Measurements from ENCODE around the gene C10orf67. TPM values are rescaled to one million over a fixed set of nuclear protein-coding genes. Genes with fewer than 3 reads are reported as not detected.

C10orf67 gene
- total and polyA plus RNA-seq, 9 of the 15 experiments (the other 6 are each of a cell fraction or from before 2014, with no cell fraction given), result not detected

GRCh38 chr10:23367896-23368595, 23.4 kb upstream of the C10orf67 start:
- Histone ChIP-seq H3K9ac (ENCODE audit: insufficient read depth in 1 of 2, low read depth in 2 of 2, low read length in 2 of 2) (no peak overlapping the region), H2AFZ (ENCODE audit: low read depth, low read length) (no peak overlapping the region), H4K20me1 (replicated peaks; ENCODE audit: control insufficient read depth, insufficient read depth, low read length) (no peaks in the 10 kb centered on the region), H3K4me1 (replicated peaks in 1 of 2; ENCODE audit: control insufficient read depth in 2 of 2, insufficient read depth in 2 of 2, low read length in 2 of 2) (no peaks in the 10 kb centered on the region), H3K36me3 (ENCODE audit: control insufficient read depth, insufficient read depth, low read length) (no peaks in the 10 kb centered on the region), H3K79me2 (ENCODE audit: control insufficient read depth, insufficient read depth, low read length) (no peaks in the 10 kb centered on the region), H3K27ac (ENCODE audit: extremely low read depth, low read depth, low read length) (no peak overlapping the region), H3K4me2 (ENCODE audit: insufficient read depth, low read length) (no peak overlapping the region), H3K4me3 (no peak overlapping the region), H3K9me1 (ENCODE audit: control insufficient read depth, insufficient read depth, low read length) (no peaks in the 10 kb centered on the region), H3K9me3 (replicated peaks; ENCODE audit: control insufficient read depth, insufficient read depth, low read depth, low read length) (no peaks in the 10 kb centered on the region), H3K27me3 (ENCODE audit: control insufficient read depth in 2 of 2, insufficient read depth in 2 of 2, low read length in 2 of 2) (no peaks in the 10 kb centered on the region)
- no TSS peak for BruUV-seq (replicated peaks)
- no peak for ATAC-seq
- ChIA-PET CTCF (ENCODE audit: low intra/inter-chr PET ratio) (no interaction called here), POLR2A (no interaction called here)
- intact Hi-C loops (cut with micrococcal nuclease) (no loop called here), in situ Hi-C loops (cut with MboI) (no loop called here)
- DNase-seq (ENCODE audit: extremely low read depth in 1 of 4, low spot score in 3 of 4), result no peak
- FAIRE-seq, result no peak
- TF ChIP-seq CXXC5 (CRISPR knock-in tag; IDR thresholded peaks at IDR 0.05), result no peak
- TF ChIP-seq ZNF398 (CRISPR knock-in tag; IDR thresholded peaks at IDR 0.05), result no peak
- TF ChIP-seq KLF1 (tag; IDR thresholded peaks at IDR 0.05), result no peak
- no peak for TF ChIP-seq ZNF57 (CRISPR knock-in tag; IDR thresholded peaks at IDR 0.05)
- no peak for TF ChIP-seq ZNF766 (CRISPR knock-in tag; conservative IDR thresholded peaks at IDR 0.05)
- no peak for TF ChIP-seq ZC3H4 (CRISPR knock-in tag; IDR thresholded peaks at IDR 0.05; ENCODE audit: borderline replicate concordance)
- no peak for TF ChIP-seq ZNF444 (CRISPR knock-in tag; IDR thresholded peaks at IDR 0.05)
- no peak for TF ChIP-seq KDM1A (IDR thresholded peaks at IDR 0.05)
- no peak for TF ChIP-seq RUNX1 (IDR thresholded peaks at IDR 0.05; ENCODE audit: low read depth)
- TF ChIP-seq, protein P1, sequence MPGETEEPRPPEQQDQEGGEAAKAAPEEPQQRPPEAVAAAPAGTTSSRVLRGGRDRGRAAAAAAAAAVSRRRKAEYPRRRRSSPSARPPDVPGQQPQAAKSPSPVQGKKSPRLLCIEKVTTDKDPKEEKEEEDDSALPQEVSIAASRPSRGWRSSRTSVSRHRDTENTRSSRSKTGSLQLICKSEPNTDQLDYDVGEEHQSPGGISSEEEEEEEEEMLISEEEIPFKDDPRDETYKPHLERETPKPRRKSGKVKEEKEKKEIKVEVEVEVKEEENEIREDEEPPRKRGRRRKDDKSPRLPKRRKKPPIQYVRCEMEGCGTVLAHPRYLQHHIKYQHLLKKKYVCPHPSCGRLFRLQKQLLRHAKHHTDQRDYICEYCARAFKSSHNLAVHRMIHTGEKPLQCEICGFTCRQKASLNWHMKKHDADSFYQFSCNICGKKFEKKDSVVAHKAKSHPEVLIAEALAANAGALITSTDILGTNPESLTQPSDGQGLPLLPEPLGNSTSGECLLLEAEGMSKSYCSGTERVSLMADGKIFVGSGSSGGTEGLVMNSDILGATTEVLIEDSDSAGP (CRISPR knock-in tag; IDR thresholded peaks at IDR 0.05), result no peak
- no peak for TF ChIP-seq GATAD2A (IDR thresholded peaks at IDR 0.05)
- TF ChIP-seq, protein P2, sequence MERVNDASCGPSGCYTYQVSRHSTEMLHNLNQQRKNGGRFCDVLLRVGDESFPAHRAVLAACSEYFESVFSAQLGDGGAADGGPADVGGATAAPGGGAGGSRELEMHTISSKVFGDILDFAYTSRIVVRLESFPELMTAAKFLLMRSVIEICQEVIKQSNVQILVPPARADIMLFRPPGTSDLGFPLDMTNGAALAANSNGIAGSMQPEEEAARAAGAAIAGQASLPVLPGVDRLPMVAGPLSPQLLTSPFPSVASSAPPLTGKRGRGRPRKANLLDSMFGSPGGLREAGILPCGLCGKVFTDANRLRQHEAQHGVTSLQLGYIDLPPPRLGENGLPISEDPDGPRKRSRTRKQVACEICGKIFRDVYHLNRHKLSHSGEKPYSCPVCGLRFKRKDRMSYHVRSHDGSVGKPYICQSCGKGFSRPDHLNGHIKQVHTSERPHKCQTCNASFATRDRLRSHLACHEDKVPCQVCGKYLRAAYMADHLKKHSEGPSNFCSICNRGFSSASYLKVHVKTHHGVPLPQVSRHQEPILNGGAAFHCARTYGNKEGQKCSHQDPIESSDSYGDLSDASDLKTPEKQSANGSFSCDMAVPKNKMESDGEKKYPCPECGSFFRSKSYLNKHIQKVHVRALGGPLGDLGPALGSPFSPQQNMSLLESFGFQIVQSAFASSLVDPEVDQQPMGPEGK (CRISPR knock-in tag; IDR thresholded peaks at IDR 0.05; ENCODE audit: borderline replicate concordance), result no peak
- TF ChIP-seq FOXP1 (CRISPR knock-in tag; IDR thresholded peaks at IDR 0.05), result no peak
- no peak for TF ChIP-seq ZNF197 (CRISPR knock-in tag; IDR thresholded peaks at IDR 0.05; ENCODE audit: low read depth)
- WGBS (ENCODE audit: insufficient coverage, low coverage, missing lambda C conversion rate), result 0% methylated on average over 6 of the region's 6 CpGs

All from K562 (cell line).